HAP-1 (cell line): Measurements from ENCODE around the gene MAN2B2.
A peak's percentile ranks its signal among the peaks of the same experiment; 100 is the strongest.

Experiments
- DNase-seq, 2 experiments: peaks; one replicate each; pipeline ENCODE4 v3.0.0-alpha.2; 2016 to 2020; ENCODE audit warnings: low spot score in 2 of 2
- H3K27me3 ChIP-seq: fragments of 250-450 bp; sonication (Bioruptor Pico); 2 replicates; pipeline ENCODE4 v1.5.1; 2020; ENCODE audit warnings: low read depth, mild to moderate bottlenecking, moderate library complexity
- H3K36me3 ChIP-seq: fragments of 250-450 bp; sonication (Bioruptor Pico); replicated peaks from 2 replicates; pipeline ENCODE4 v1.5.1; 2020; ENCODE audit warnings: mild to moderate bottlenecking
- H3K4me1 ChIP-seq: fragments of 250-450 bp; sonication (Bioruptor Pico); 2 replicates; pipeline ENCODE4 v1.5.1; 2020; ENCODE audit warnings: mild to moderate bottlenecking
- H3K4me3 ChIP-seq: fragments of 250-450 bp; sonication (Bioruptor Pico); 2 replicates; pipeline ENCODE4 v1.5.1; 2020; ENCODE audit warnings: mild to moderate bottlenecking, moderate library complexity
- H3K9me3 ChIP-seq: fragments of 250-450 bp; sonication (Bioruptor Pico); 2 replicates; pipeline ENCODE4 v1.5.1; 2020; ENCODE audit warnings: mild to moderate bottlenecking, moderate library complexity
- in situ Hi-C: fragments of 300-500 bp; cut with MboI; formaldehyde crosslinking; loops from 3 replicates; pipeline ENCODE4 v1.14.3; 2020; ENCODE audit warnings: low sequenced_read_pairs, inconsistent platforms, mixed read lengths

The MAN2B2 gene

GRCh38 chr4:6565691-6566390 is 9.1 kb upstream of the MAN2B2 start:
- Histone ChIP-seq H3K4me1 (no peaks in the 10 kb centered on the region), H3K27me3 (peaks cover 36% of the 10 kb centered on the region), H3K9me3 (no peaks in the 10 kb centered on the region), H3K36me3 (no peaks in the 10 kb centered on the region), H3K4me3 (no peak overlapping the region)
- DNase-seq = no peak
- in situ Hi-C loops = no loop called here

- H3K27me3 ChIP-seq = peaks cover 28% of the 10 kb centered on the region
- in situ Hi-C loops = no loop called here
- no peaks in the 10 kb centered on the region for H3K9me3 ChIP-seq
- DNase-seq = no peak
- H3K36me3 ChIP-seq = no peaks in the 10 kb centered on the region
- no peak overlapping the region for H3K4me3 ChIP-seq
- H3K4me1 ChIP-seq = no peaks in the 10 kb centered on the region
Measured at GRCh38 chr4:6566391-6567190, 8.4 kb upstream of the MAN2B2 start.

GRCh38 chr4:6567218-6567617 is 7.8 kb upstream of the MAN2B2 start:
- H3K27me3 ChIP-seq = peaks cover 22% of the 10 kb centered on the region
- H3K4me3 ChIP-seq = no peak overlapping the region
- H3K9me3 ChIP-seq = no peaks in the 10 kb centered on the region
- in situ Hi-C loops = no loop called here
- no peaks in the 10 kb centered on the region for H3K4me1 ChIP-seq
- H3K36me3 ChIP-seq = no peaks in the 10 kb centered on the region
- DNase-seq = no peak

DNA sequence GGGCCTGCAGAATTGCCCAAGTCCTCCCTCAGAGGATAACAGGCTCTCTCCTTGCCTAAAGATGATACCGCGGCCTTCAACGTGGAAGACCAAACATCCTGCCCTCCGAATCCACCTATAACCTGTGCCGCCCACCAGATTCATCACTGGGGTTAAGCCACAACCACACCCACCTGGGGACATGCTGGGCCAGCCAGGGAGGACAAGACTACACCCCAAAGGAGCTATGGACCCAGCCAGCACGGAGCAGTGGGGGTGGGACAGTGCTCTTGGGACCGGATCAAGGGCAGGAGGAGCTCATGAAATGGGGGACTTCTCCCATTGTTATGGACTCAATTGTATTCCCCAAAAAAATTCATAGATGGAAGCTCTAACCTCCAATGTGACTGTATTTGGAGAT is 6.8 kb upstream of the MAN2B2 start:
- Histone ChIP-seq H3K36me3 (no peaks in the 10 kb centered on the region), H3K9me3 (no peaks in the 10 kb centered on the region), H3K4me1 (no peaks in the 10 kb centered on the region), H3K4me3 (no peak overlapping the region), H3K27me3 (peaks cover 13% of the 10 kb centered on the region)
- no peak for DNase-seq
- in situ Hi-C loops = no loop called here

DNA sequence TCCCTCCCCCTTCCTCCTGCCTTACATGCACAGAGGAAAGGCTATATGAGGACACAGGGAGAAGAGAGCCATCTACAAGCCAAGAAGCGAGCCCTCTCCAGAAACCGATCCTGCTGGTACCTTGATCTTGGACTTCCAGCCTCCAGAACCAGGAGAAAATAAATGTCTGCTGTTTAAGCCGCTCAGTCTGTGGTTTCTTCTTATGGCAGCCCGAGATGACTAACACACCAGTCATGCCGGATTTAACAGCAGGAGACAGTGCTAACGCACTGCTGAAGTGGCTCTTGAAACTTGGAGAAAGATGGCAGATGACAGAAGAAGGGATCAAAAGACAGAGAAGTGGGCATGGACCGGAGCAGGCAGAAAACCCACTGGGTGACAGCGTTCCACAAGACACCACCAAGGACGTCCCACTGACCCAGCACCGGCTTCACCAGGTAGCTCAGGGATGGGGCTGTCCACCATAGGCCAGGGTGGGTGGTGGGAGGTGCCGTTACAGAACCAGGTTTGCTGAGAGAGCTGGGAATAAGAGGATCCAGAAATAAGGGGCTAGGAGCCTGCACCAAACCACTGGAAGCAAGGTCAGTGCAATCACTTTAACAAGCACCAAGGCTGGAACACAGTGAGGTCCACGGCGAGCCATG is 6.2 kb upstream of the MAN2B2 start:
- H3K36me3 ChIP-seq = no peaks in the 10 kb centered on the region
- in situ Hi-C loops = no loop called here
- H3K9me3 ChIP-seq = no peaks in the 10 kb centered on the region
- peaks cover 10% of the 10 kb centered on the region for H3K27me3 ChIP-seq
- DNase-seq = no peak
- no peak overlapping the region for H3K4me3 ChIP-seq
- H3K4me1 ChIP-seq = no peaks in the 10 kb centered on the region

GRCh38 chr4:6571608-6572007 is 3.4 kb upstream of the MAN2B2 start:
- Histone ChIP-seq H3K4me3 (no peak overlapping the region), H3K27me3 (no peaks in the 10 kb centered on the region), H3K4me1 (no peaks in the 10 kb centered on the region), H3K36me3 (no peaks in the 10 kb centered on the region), H3K9me3 (no peaks in the 10 kb centered on the region)
- in situ Hi-C loops = no loop called here
- no peak for DNase-seq

- no peaks in the 10 kb centered on the region for H3K9me3 ChIP-seq
- no peak for DNase-seq
- H3K4me1 ChIP-seq = no peaks in the 10 kb centered on the region
- in situ Hi-C loops = no loop called here
- H3K36me3 ChIP-seq = 0 out of 2 replicates have a peak, but pooled peaks cover 2% of the 10 kb centered on the region
- H3K4me3 ChIP-seq = no peak overlapping the region
- no peaks in the 10 kb centered on the region for H3K27me3 ChIP-seq
Measured at GRCh38 chr4:6573551-6573950, 1.4 kb upstream of the MAN2B2 start.

GRCh38 chr4:6573986-6574746 is 823 bp upstream of the MAN2B2 start:
- H3K4me1 ChIP-seq = no peaks in the 10 kb centered on the region
- H3K4me3 ChIP-seq = peak overlapping the region; percentile 84
- in situ Hi-C loops = no loop called here
- DNase-seq = no peak
- H3K27me3 ChIP-seq = no peaks in the 10 kb centered on the region
- 0 out of 2 replicates have a peak, but pooled peaks cover 3% of the 10 kb centered on the region for H3K36me3 ChIP-seq
- no peaks in the 10 kb centered on the region for H3K9me3 ChIP-seq

- H3K4me1 ChIP-seq = no peaks in the 10 kb centered on the region
- no peak for DNase-seq
- in situ Hi-C loops = no loop called here
- no peaks in the 10 kb centered on the region for H3K27me3 ChIP-seq
- no peaks in the 10 kb centered on the region for H3K9me3 ChIP-seq
- 0 out of 2 replicates have a peak, but pooled peaks cover 3% of the 10 kb centered on the region for H3K36me3 ChIP-seq
- H3K4me3 ChIP-seq = peak overlapping the region; percentile 84
Measured at GRCh38 chr4:6575503-6576240, 683 bp downstream of the MAN2B2 start.

- H3K9me3 ChIP-seq = no peaks in the 10 kb centered on the region
- DNase-seq = no peak
- no peaks in the 10 kb centered on the region for H3K27me3 ChIP-seq
- 0 out of 2 replicates have a peak, but pooled peaks cover 3% of the 10 kb centered on the region for H3K36me3 ChIP-seq
- no peaks in the 10 kb centered on the region for H3K4me1 ChIP-seq
- H3K4me3 ChIP-seq = no peak overlapping the region
- in situ Hi-C loops = no loop called here
Measured at GRCh38 chr4:6576512-6576911, 1.5 kb downstream of the MAN2B2 start.

- DNase-seq = no peak
- in situ Hi-C loops = no loop called here
Measured at GRCh38 chr4:6576932-6577331, 1.9 kb downstream of the MAN2B2 start.

DNA sequence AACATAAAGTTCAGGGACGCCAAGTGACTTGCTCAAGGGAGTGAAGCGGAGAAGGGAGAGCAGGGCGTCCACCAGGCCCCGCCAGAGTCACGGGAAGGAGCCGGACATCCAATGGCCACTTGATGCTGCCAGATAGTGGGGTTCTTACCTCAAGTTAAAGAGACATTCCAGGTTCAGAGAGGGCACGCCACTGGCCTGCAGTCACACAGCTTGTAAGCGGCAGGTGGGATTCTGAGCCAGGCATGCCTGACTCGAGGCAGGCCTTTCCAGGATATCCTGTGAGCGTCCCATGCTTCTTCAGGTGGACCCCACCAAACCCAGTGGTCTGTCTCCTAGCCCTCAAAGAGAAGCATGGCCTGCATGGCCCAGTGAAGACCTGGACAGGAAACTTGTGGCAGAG is 2.4 kb downstream of the MAN2B2 start:
- Histone ChIP-seq H3K4me1 (no peaks in the 10 kb centered on the region), H3K27me3 (no peaks in the 10 kb centered on the region), H3K9me3 (no peaks in the 10 kb centered on the region), H3K36me3 (0 out of 2 replicates have a peak, but pooled peaks cover 3% of the 10 kb centered on the region), H3K4me3 (no peak overlapping the region)
- in situ Hi-C loops = no loop called here
- no peak for DNase-seq

More at GRCh38 chr4:6576932-6577331, 1.9 kb downstream of the MAN2B2 start:
- Histone ChIP-seq H3K36me3 (0 out of 2 replicates have a peak, but pooled peaks cover 3% of the 10 kb centered on the region), H3K4me1 (no peaks in the 10 kb centered on the region), H3K9me3 (no peaks in the 10 kb centered on the region), H3K4me3 (no peak overlapping the region), H3K27me3 (no peaks in the 10 kb centered on the region)

GRCh38 chr4:6578221-6578620 is 3.2 kb downstream of the MAN2B2 start:
- Histone ChIP-seq H3K27me3 (no peaks in the 10 kb centered on the region), H3K4me3 (no peak overlapping the region), H3K4me1 (no peaks in the 10 kb centered on the region), H3K36me3 (0 out of 2 replicates have a peak, but pooled peaks cover 3% of the 10 kb centered on the region), H3K9me3 (no peaks in the 10 kb centered on the region)
- in situ Hi-C loops = no loop called here
- no peak for DNase-seq
